Renal cortex interstitium (tissue), 15 donors: ENCODE results near the gene KLHL25. TPM values are rescaled to one million over a fixed set of nuclear protein-coding genes. Genes with fewer than 3 reads are reported as not detected.
"Not testable (repeated sequence)": the region's sequence is repeated elsewhere in the genome, so short reads cannot be mapped to it uniquely, and the experiment has no call there.

ENCODE experiments used
- DNase-seq, 11 donors: peaks; one replicate each; pipeline ENCODE4 v3.0.0-alpha.2; 2013; ENCODE audit warnings: low read depth in 9 of 11, low spot score in 4 of 11; ENCODE audit errors: extremely low read depth in 1 of 11
- long read RNA-seq, 16 experiments: transcript quantifications; one replicate each; lab custom pipeline, GENCODE V29; 2026
- polyA plus RNA-seq, 3 donors: library from polyadenylated mRNA; unstranded; fragments of 120-200 nt; gene quantifications; one replicate each; pipeline ENCODE4 v1.2.1, GENCODE V29; 2013; ENCODE audit not compliant: insufficient read length in 3 of 3

The KLHL25 gene
- 10 to 100 TPM in 2 of 3 donors, 1 to 10 TPM in 1; 8.7 to 13.2 (median 12.8) TPM for polyA plus RNA-seq
- long read RNA-seq, donor 1, full-length matches to known transcripts, result 17 of 17 reads
- long read RNA-seq, donor 1, partial matches to known transcripts, result 0 of 17 reads
- long read RNA-seq, donor 1, other reads (novel, unspliced or antisense), result 0 of 17 reads
- long read RNA-seq, donor 2, full-length matches to known transcripts, result 6 of 6 reads
- long read RNA-seq, donor 2, partial matches to known transcripts, result 0 of 6 reads
- long read RNA-seq, donor 2, other reads (novel, unspliced or antisense), result 0 of 6 reads
- long read RNA-seq, donor 3, full-length matches to known transcripts, result 12 of 12 reads
- long read RNA-seq, donor 3, partial matches to known transcripts, result 0 of 12 reads
- long read RNA-seq, donor 3, other reads (novel, unspliced or antisense), result 0 of 12 reads
- long read RNA-seq, donor 4, full-length matches to known transcripts, result 10 of 10 reads
- long read RNA-seq, donor 4, partial matches to known transcripts, result 0 of 10 reads
- long read RNA-seq, donor 4, other reads (novel, unspliced or antisense), result 0 of 10 reads
- long read RNA-seq, donor 5, result 0 reads
- long read RNA-seq, donor 6, full-length matches to known transcripts, result 14 of 19 reads
- long read RNA-seq, donor 6, partial matches to known transcripts, result 5 of 19 reads
- long read RNA-seq, donor 6, other reads (novel, unspliced or antisense), result 0 of 19 reads
- long read RNA-seq, donor 7, full-length matches to known transcripts, result 11 of 11 reads
- long read RNA-seq, donor 7, partial matches to known transcripts, result 0 of 11 reads
- long read RNA-seq, donor 7, other reads (novel, unspliced or antisense), result 0 of 11 reads
- long read RNA-seq, donor 8, result 0 reads
- long read RNA-seq, donor 9, full-length matches to known transcripts, result 7 of 7 reads
- long read RNA-seq, donor 9, partial matches to known transcripts, result 0 of 7 reads
- long read RNA-seq, donor 9, other reads (novel, unspliced or antisense), result 0 of 7 reads
- long read RNA-seq, donor 10, full-length matches to known transcripts, result 13 of 13 reads
- long read RNA-seq, donor 10, partial matches to known transcripts, result 0 of 13 reads
- long read RNA-seq, donor 10, other reads (novel, unspliced or antisense), result 0 of 13 reads
- long read RNA-seq, donor 11, full-length matches to known transcripts, result 8 of 8 reads
- long read RNA-seq, donor 11, partial matches to known transcripts, result 0 of 8 reads
- long read RNA-seq, donor 11, other reads (novel, unspliced or antisense), result 0 of 8 reads
- long read RNA-seq, donor 12, full-length matches to known transcripts, result 9 of 9 reads
- long read RNA-seq, donor 12, partial matches to known transcripts, result 0 of 9 reads
- long read RNA-seq, donor 12, other reads (novel, unspliced or antisense), result 0 of 9 reads
- long read RNA-seq, donor 13, result 0 reads
- long read RNA-seq, donor 14, full-length matches to known transcripts, result 10 of 10 reads
- long read RNA-seq, donor 14, partial matches to known transcripts, result 0 of 10 reads
- long read RNA-seq, donor 14, other reads (novel, unspliced or antisense), result 0 of 10 reads
- long read RNA-seq, donor 15, full-length matches to known transcripts, result 8 of 8 reads
- long read RNA-seq, donor 15, partial matches to known transcripts, result 0 of 8 reads
- long read RNA-seq, donor 15, other reads (novel, unspliced or antisense), result 0 of 8 reads
- long read RNA-seq, donor 16, full-length matches to known transcripts, result 22 of 31 reads
- long read RNA-seq, donor 16, partial matches to known transcripts, result 9 of 31 reads
- long read RNA-seq, donor 16, other reads (novel, unspliced or antisense), result 0 of 31 reads

GRCh38 chr15:85794598-85795336, at the start of gene KLHL25:
TSS of gene KLHL25 (minus strand) at chr15:85794925. CDS start at chr15:85769810, 25,115 bp downstream.
- DNase-seq, result peak; percentile 73 to 95 (median 92)

- no peak for DNase-seq
Observed at GRCh38 chr15:85840802-85841152, 46.1 kb upstream of the KLHL25 start.

GRCh38 chr15:85840079-85840801, 45.5 kb upstream of the KLHL25 start:
- peak in 10 of 11 donors; percentile 70 to 83 (median 80) for DNase-seq

- no peak for DNase-seq
Observed at GRCh38 chr15:85839643-85840042, 44.9 kb upstream of the KLHL25 start.

GRCh38 chr15:85838655-85839054, 43.9 kb upstream of the KLHL25 start:
- no peak for DNase-seq

- no peak for DNase-seq
Observed at GRCh38 chr15:85837881-85838280, 43.2 kb upstream of the KLHL25 start.

- DNase-seq, result no peak
Observed at GRCh38 chr15:85837011-85837433, 42.3 kb upstream of the KLHL25 start.

- no peak for DNase-seq
Observed at GRCh38 chr15:85834651-85835050, 39.9 kb upstream of the KLHL25 start.

GRCh38 chr15:85832394-85832793, 37.7 kb upstream of the KLHL25 start:
- no peak for DNase-seq

GRCh38 chr15:85831415-85832113, 36.8 kb upstream of the KLHL25 start:
- DNase-seq, result peak; percentile 17 to 62 (median 42)

- DNase-seq, result not testable (repeated sequence)
Observed at GRCh38 chr15:85829754-85830153, 35.0 kb upstream of the KLHL25 start.

GRCh38 chr15:85828874-85829273, 34.1 kb upstream of the KLHL25 start:
- no peak for DNase-seq

GRCh38 chr15:85828126-85828525, 33.4 kb upstream of the KLHL25 start:
- no peak for DNase-seq

GRCh38 chr15:85826756-85827515, 32.2 kb upstream of the KLHL25 start:
- DNase-seq, result no peak

GRCh38 chr15:85825719-85826118, 31.0 kb upstream of the KLHL25 start:
- DNase-seq, result no peak

- DNase-seq, result no peak
Observed at GRCh38 chr15:85825118-85825517, 30.4 kb upstream of the KLHL25 start.
